GF-D8 (cell line): ENCODE results near the gene PBLD.
"Not testable (repeated sequence)": the region's sequence is repeated elsewhere in the genome, so short reads cannot be mapped to it uniquely, and the experiment has no call there.

Source experiments
- DNase-seq: peaks from one replicate; lab custom pipeline; 2025; lab: John Stamatoyannopoulos, UW

PBLD gene

GRCh38 chr10:68330852-68331454 is 1.8 kb downstream of the PBLD start:
- peak; percentile 75 for DNase-seq

- DNase-seq, result peak; percentile 15
Measured at GRCh38 chr10:68329506-68329861, 3.2 kb downstream of the PBLD start.

- peak; percentile 92 for DNase-seq
Measured at GRCh38 chr10:68327889-68328786, 4.6 kb downstream of the PBLD start.

GRCh38 chr10:68324396-68324795 is 8.3 kb downstream of the PBLD start:
- DNase-seq, result not testable (repeated sequence)

GRCh38 chr10:68318331-68319059 is 14.2 kb downstream of the PBLD start:
- DNase-seq, result no peak

- DNase-seq, result no peak
Measured at GRCh38 chr10:68315582-68315981, 17.1 kb downstream of the PBLD start.

- not testable (repeated sequence) for DNase-seq
Measured at GRCh38 chr10:68314930-68315329, 17.8 kb downstream of the PBLD start.

- no peak for DNase-seq
Measured at GRCh38 chr10:68310531-68310930, 22.2 kb downstream of the PBLD start.

- DNase-seq, result no peak
Measured at GRCh38 chr10:68305854-68306253, 26.9 kb downstream of the PBLD start.

GRCh38 chr10:68303849-68304412 is 28.8 kb downstream of the PBLD start:
- no peak for DNase-seq

GRCh38 chr10:68302871-68303270 is 29.9 kb downstream of the PBLD start:
- no peak for DNase-seq

- no peak for DNase-seq
Measured at GRCh38 chr10:68302503-68302823, 30.3 kb downstream of the PBLD start.

GRCh38 chr10:68301790-68302502 is 30.8 kb downstream of the PBLD start:
- peak; percentile 43 for DNase-seq

- DNase-seq, result no peak
Measured at GRCh38 chr10:68301301-68301700, 31.4 kb downstream of the PBLD start.

- DNase-seq, result no peak
Measured at GRCh38 chr10:68296843-68297663, 35.7 kb downstream of the PBLD start.

GRCh38 chr10:68290736-68291135 is 42.0 kb downstream of the PBLD start:
- no peak for DNase-seq

GRCh38 chr10:68288717-68289116 is 44.0 kb downstream of the PBLD start:
- no peak for DNase-seq

GRCh38 chr10:68284062-68285001 is 48.4 kb downstream of the PBLD start:
- no peak for DNase-seq

- no peak for DNase-seq
Measured at GRCh38 chr10:68280758-68281157, 52.0 kb downstream of the PBLD start.
